K562 (cell line): ENCODE results near the gene ANXA9. TPM values are rescaled to one million over a fixed set of nuclear protein-coding genes. Genes with fewer than 3 reads are reported as not detected.

Experiments
- CEBPG ChIP-seq, 3 experiments: fragments of 200-800 bp in 1 of 3; sonication (Bioruptor generic) in 1 of 3; sonication (generic) in 1 of 3; formaldehyde crosslinking in 1 of 3; IDR thresholded peaks in 2 of 3; conservative IDR thresholded peaks in 1 of 3; 2 replicates each; pipeline versions ENCODE4 v1.6.1 to v1.8.0; 2016 to 2022; ENCODE audit warnings: missing compliant biosample characterization in 2 of 3, missing genetic modification characterization in 2 of 3, mild to moderate bottlenecking in 1 of 3, missing genetic modification reagents in 1 of 3
- CHD7 ChIP-seq: fragments of 200-600 bp; sonication (generic); IDR thresholded peaks from one replicate; pipeline ENCODE4 v1.6.1; 2012; ENCODE audit warnings: mild to moderate bottlenecking, low read depth, low read length, inconsistent platforms
- ZKSCAN1 ChIP-seq: fragments of 150-350 bp; IDR thresholded peaks from 2 replicates; pipeline ENCODE4 v1.6.1; 2016; ENCODE audit warnings: low read depth, low read length
- ZNF124 ChIP-seq: sonication (generic); formaldehyde crosslinking; IDR thresholded peaks from 2 replicates; pipeline ENCODE4 v1.8.1; 2022; ENCODE audit warnings: missing genetic modification reagents
- ZNF511 ChIP-seq: sonication (generic); formaldehyde crosslinking; IDR thresholded peaks from 2 replicates; pipeline ENCODE4 v1.8.0; 2022; ENCODE audit warnings: mild to moderate bottlenecking, missing genetic modification reagents
- ZNF717 ChIP-seq: fragments of 250-450 bp; sonication (Bioruptor Pico); IDR thresholded peaks from 2 replicates; pipeline ENCODE4 v1.5.0; 2021
- polyA plus RNA-seq, 8 experiments: library from polyadenylated mRNA; depleted of rRNA in 4 of 8; stranded (reverse) in 5 of 8; unstranded in 3 of 8; fragments of >200 nt; fragmentation: Nextera tagmentation in 2 of 8; fragmentation: Illumina TruSeq in 1 of 8; extraction: Ambion mirVana in 2 of 8; extraction: Trizol in 1 of 8; gene quantifications; 2 replicates each; pipeline versions ENCODE4 v1.2.1 to v1.2.3, GENCODE V29; 2011 to 2014; ENCODE audit warnings: inconsistent platforms in 1 of 8, missing spikeins in 1 of 8
- total RNA-seq, 7 experiments: library from RNA; depleted of rRNA in 6 of 7; stranded (reverse); fragments of >200 nt in 6 of 7; fragmentation: Illumina TruSeq in 2 of 7; extraction: Trizol in 2 of 7; gene quantifications; 2 replicates each; pipeline versions ENCODE4 v1.2.1 to v1.2.3, GENCODE V29; 2011 to 2021; ENCODE audit warnings: low replicate concordance in 1 of 7

Gene ANXA9
- total and polyA plus RNA-seq, 9 of the 15 experiments (the other 6 are each of a cell fraction or from before 2014, with no cell fraction given) = 0.24 to 1.6 (median 0.57) TPM

DNA sequence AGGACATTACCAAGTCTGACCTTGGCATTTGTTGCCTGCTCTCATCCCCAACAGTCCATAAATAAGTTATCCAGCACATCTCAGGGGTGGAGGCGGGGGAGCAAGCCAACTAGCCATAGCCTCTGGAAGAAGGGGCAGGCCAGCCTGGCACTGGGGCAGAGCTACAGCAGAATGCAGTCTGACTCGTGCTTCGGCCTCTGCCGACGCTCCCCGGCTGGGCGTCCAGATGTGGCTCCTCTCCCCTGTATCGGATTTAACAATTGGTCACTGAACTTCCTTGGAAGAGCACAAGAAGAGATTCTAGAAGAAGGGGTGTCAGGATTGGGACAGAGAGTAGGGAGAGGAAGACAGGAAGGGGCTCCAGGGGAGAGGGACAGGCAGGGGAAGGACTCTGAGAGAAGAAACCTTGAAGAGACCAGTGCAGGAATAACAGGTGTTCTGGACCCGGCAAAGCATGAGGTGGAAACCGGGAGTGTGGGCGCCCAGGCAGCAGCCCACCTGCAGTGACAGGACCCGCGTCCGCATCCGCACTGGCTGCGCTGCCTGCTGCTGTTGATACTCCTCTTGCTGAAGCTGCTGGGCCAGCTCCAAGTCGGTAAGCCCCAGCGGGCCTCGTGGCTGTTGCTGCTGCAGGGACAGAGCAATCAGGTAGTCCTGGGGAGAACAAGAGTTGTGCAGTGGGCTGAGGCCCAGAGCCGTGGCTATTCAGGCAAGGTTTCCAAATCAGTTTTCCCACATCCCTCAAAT, 15.2 kb downstream of the ANXA9 start (continued):
- TF ChIP-seq CHD7 = no peak
- no peak for TF ChIP-seq ZNF717
- no peak for TF ChIP-seq CEBPG (CRISPR knock-in tag; IDR thresholded peaks at IDR 0.05)
- TF ChIP-seq CEBPG (tag; conservative IDR thresholded peaks at IDR 0.05 in 1 of 2, IDR thresholded peaks at IDR 0.05 in 1 of 2) = no peak
- no peak for TF ChIP-seq ZKSCAN1
- no peak for TF ChIP-seq ZNF124 (CRISPR knock-in tag)
- no peak for TF ChIP-seq ZNF511 (CRISPR knock-in tag)
